HepG2 (cell line): Measurements from ENCODE around the gene TLK1. TPM values are rescaled to one million over a fixed set of nuclear protein-coding genes. Genes with fewer than 3 reads are reported as not detected.
A peak's percentile ranks its signal among the peaks of the same experiment; 100 is the strongest.

ENCODE experiments used
- HDAC1 ChIP-seq: sonication (generic); formaldehyde crosslinking; IDR thresholded peaks from 2 replicates; pipeline ENCODE4 v1.5.1; 2020; ENCODE audit warnings: mild to moderate bottlenecking, missing genetic modification reagents
- MAFG ChIP-seq: sonication (generic); formaldehyde crosslinking; IDR thresholded peaks from 2 replicates; pipeline ENCODE4 v1.5.1; 2020; ENCODE audit warnings: mild to moderate bottlenecking, missing genetic modification reagents
- MIER3 ChIP-seq: IDR thresholded peaks from 2 replicates; pipeline ENCODE4 v1.6.1; 2016; ENCODE audit warnings: missing compliant biosample characterization, borderline replicate concordance
- PAX8 ChIP-seq: sonication (generic); formaldehyde crosslinking; IDR thresholded peaks from 2 replicates; pipeline ENCODE4 v1.8.0; 2022; ENCODE audit warnings: mild to moderate bottlenecking, missing genetic modification reagents, borderline replicate concordance
- SIN3B ChIP-seq: fragments of 150-350 bp; IDR thresholded peaks from 2 replicates; pipeline ENCODE4 v1.6.1; 2014; ENCODE audit warnings: low read length
- SOX6 ChIP-seq, 2 experiments: fragments of 450-650 bp in 1 of 2; sonication (generic) in 1 of 2; formaldehyde crosslinking in 1 of 2; IDR thresholded peaks; 2 replicates each; pipeline versions ENCODE4 v1.4.0 to v1.6.1; 2017 to 2020; ENCODE audit warnings: antibody characterized with exemption in 1 of 2, mild to moderate bottlenecking in 1 of 2, missing genetic modification reagents in 1 of 2
- SSRP1 ChIP-seq: IDR thresholded peaks from 2 replicates; pipeline ENCODE4 v1.6.1; 2016; ENCODE audit warnings: control low read depth
- TARDBP ChIP-seq: sonication (generic); formaldehyde crosslinking; IDR thresholded peaks from 2 replicates; pipeline ENCODE4 v1.8.0; 2022; ENCODE audit warnings: mild to moderate bottlenecking, missing genetic modification reagents
- TBL1XR1 ChIP-seq: fragments of 150-350 bp; IDR thresholded peaks from 2 replicates; pipeline ENCODE4 v1.6.1; 2014; ENCODE audit warnings: borderline replicate concordance, low read length; ENCODE audit not compliant: partially characterized antibody
- XRCC5 ChIP-seq: fragments of 200-400 bp; formaldehyde crosslinking; optimal IDR thresholded peaks from 2 replicates; pipeline ENCODE3; 2017; ENCODE audit warnings: mild to moderate bottlenecking, low read length
- ZBTB21 ChIP-seq: sonication (generic); formaldehyde crosslinking; IDR thresholded peaks from 2 replicates; pipeline ENCODE4 v1.4.0; 2020; ENCODE audit warnings: missing genetic modification reagents
- ZNF230 ChIP-seq: sonication (generic); formaldehyde crosslinking; IDR thresholded peaks from 2 replicates; pipeline ENCODE4 v1.4.0; 2020; ENCODE audit warnings: mild to moderate bottlenecking, missing genetic modification reagents
- ZNF292 ChIP-seq: sonication (generic); formaldehyde crosslinking; IDR thresholded peaks from 2 replicates; pipeline ENCODE4 v1.8.1; 2022; ENCODE audit warnings: mild to moderate bottlenecking, low read depth, missing genetic modification reagents, borderline replicate concordance
- ZNF329 ChIP-seq: sonication (generic); formaldehyde crosslinking; IDR thresholded peaks from 2 replicates; pipeline ENCODE4 v1.9.0; 2021; ENCODE audit warnings: low read depth, mild to moderate bottlenecking, missing genetic modification reagents
- ZNF558 ChIP-seq: sonication (generic); formaldehyde crosslinking; IDR thresholded peaks from 2 replicates; pipeline ENCODE4 v1.9.0; 2022; ENCODE audit warnings: mild to moderate bottlenecking, missing genetic modification reagents, borderline replicate concordance
- ZNF816 ChIP-seq: sonication (generic); formaldehyde crosslinking; IDR thresholded peaks from 2 replicates; pipeline ENCODE4 v1.8.0; 2022; ENCODE audit warnings: missing genetic modification reagents, mild to moderate bottlenecking, borderline replicate concordance
- ZSCAN22 ChIP-seq: sonication (generic); formaldehyde crosslinking; IDR thresholded peaks from 2 replicates; pipeline ENCODE4 v1.4.0; 2020; ENCODE audit warnings: mild to moderate bottlenecking, missing genetic modification reagents
- polyA plus RNA-seq, 8 experiments: library from polyadenylated mRNA; depleted of rRNA in 3 of 8; stranded (reverse) in 7 of 8; unstranded in 1 of 8; fragments of >200 nt; fragmentation: Illumina TruSeq in 4 of 8; extraction: Trizol in 4 of 8; gene quantifications; 2 replicates each; pipeline versions ENCODE4 v1.2.1 to v1.2.3, GENCODE V29; 2011 to 2016; ENCODE audit warnings: low read depth in 4 of 8, missing spikeins in 1 of 8, mixed read lengths in 1 of 8; ENCODE audit not compliant: insufficient read depth in 1 of 8
- total RNA-seq, 5 experiments: library from RNA; depleted of rRNA; stranded (reverse); fragments of >200 nt; fragmentation: Illumina TruSeq; extraction: Trizol; gene quantifications; 2 replicates each; pipeline ENCODE4 v1.2.3, GENCODE V29; 2016; ENCODE audit warnings: low read depth in 1 of 5
- TF ChIP-seq, protein P1 (sequence below): sonication (generic); formaldehyde crosslinking; IDR thresholded peaks from 2 replicates; pipeline ENCODE4 v1.5.0; 2020; ENCODE audit warnings: mild to moderate bottlenecking, missing genetic modification reagents, moderate library complexity
- TF ChIP-seq, protein P2 (sequence below): fragments of 450-650 bp; IDR thresholded peaks from 2 replicates; pipeline ENCODE4 v1.6.1; 2016
- TF ChIP-seq, protein P3 (sequence below): sonication (generic); formaldehyde crosslinking; IDR thresholded peaks from 2 replicates; pipeline ENCODE4 v1.5.1; 2020; ENCODE audit warnings: mild to moderate bottlenecking, missing genetic modification reagents
- TF ChIP-seq, protein P4 (sequence below): sonication (generic); formaldehyde crosslinking; IDR thresholded peaks from 2 replicates; pipeline ENCODE4 v1.9.0; 2021; ENCODE audit warnings: missing genetic modification reagents, mild to moderate bottlenecking, borderline replicate concordance

The TLK1 gene
- total and polyA plus RNA-seq, 2 of the 13 experiments (the other 11 are each of a cell fraction or from before 2014, with no cell fraction given), result 16.8 to 28.7 TPM

DNA sequence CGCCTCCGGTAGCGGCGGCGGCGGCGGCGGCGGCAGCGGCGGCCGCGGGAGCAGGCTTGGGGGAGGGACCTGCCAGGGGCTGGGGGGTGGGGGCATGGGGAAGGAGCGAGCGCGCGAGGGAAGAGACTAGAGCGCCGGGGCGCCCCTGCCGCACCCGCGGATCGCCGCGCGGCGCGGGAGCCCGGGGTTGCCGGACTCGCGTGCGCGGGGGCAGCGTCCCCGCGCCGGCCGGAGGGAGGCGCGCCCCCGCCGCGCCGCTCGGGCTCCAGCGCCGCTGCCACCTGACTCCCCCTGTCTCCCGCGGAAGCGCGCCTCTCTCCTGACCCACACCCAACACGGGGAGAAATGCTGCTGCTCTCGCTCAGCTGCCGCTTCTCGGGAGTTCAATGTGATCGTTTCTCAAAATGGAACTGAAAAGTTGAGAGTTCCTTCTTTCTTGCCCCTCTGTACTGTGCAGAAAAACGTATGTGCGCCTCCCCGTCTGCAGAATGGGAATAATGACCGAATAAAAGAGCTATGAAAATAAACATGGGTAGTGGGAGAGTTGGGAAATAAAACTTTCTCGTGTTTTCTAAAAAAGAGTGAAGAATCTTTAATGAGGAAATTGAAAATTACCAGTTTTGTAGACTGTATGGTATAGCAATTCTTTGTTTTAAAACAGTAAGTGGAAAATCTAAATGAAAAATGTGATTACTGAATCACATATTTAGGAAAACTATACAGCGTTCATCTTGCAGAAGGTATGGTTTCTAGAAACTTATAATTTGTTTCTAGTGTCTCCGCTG is 455 bp upstream of the TLK1 start (continued):
- TF ChIP-seq, protein P1, sequence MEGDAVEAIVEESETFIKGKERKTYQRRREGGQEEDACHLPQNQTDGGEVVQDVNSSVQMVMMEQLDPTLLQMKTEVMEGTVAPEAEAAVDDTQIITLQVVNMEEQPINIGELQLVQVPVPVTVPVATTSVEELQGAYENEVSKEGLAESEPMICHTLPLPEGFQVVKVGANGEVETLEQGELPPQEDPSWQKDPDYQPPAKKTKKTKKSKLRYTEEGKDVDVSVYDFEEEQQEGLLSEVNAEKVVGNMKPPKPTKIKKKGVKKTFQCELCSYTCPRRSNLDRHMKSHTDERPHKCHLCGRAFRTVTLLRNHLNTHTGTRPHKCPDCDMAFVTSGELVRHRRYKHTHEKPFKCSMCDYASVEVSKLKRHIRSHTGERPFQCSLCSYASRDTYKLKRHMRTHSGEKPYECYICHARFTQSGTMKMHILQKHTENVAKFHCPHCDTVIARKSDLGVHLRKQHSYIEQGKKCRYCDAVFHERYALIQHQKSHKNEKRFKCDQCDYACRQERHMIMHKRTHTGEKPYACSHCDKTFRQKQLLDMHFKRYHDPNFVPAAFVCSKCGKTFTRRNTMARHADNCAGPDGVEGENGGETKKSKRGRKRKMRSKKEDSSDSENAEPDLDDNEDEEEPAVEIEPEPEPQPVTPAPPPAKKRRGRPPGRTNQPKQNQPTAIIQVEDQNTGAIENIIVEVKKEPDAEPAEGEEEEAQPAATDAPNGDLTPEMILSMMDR (CRISPR knock-in tag), result no peak
- TF ChIP-seq ZSCAN22 (CRISPR knock-in tag) (0 out of 2 replicates have a peak, but pooled peaks have one; percentile 17), ZNF230 (peak; percentile 50; the same call in 1 of the 2 replicates), SSRP1 (no peak), HDAC1 (CRISPR knock-in tag) (peak; percentile 53; the same call in 1 of the 2 replicates), PAX8 (CRISPR knock-in tag) (0 out of 2 replicates have a peak, but pooled peaks have one; percentile 29), MIER3 (CRISPR knock-in tag) (no peak), ZNF329 (CRISPR knock-in tag) (0 out of 2 replicates have a peak, but pooled peaks have one; percentile 7), MAFG (no peak), TARDBP (CRISPR knock-in tag) (0 out of 2 replicates have a peak, but pooled peaks have one; percentile 6), TBL1XR1 (no peak), ZNF816 (CRISPR knock-in tag) (0 out of 2 replicates have a peak, but pooled peaks have one; percentile 37), SOX6 (IDR thresholded peaks at IDR 0.05) (no peak), SOX6 (CRISPR knock-in tag; IDR thresholded peaks at IDR 0.05) (peak; percentile 43), ZNF558 (no peak), XRCC5 (peak; percentile 45), ZBTB21 (no peak), SIN3B (0 out of 2 replicates have a peak, but pooled peaks have one; percentile 34), ZNF292 (CRISPR knock-in tag) (peak; percentile 74; the same call in 1 of the 2 replicates)
- TF ChIP-seq, protein P2, sequence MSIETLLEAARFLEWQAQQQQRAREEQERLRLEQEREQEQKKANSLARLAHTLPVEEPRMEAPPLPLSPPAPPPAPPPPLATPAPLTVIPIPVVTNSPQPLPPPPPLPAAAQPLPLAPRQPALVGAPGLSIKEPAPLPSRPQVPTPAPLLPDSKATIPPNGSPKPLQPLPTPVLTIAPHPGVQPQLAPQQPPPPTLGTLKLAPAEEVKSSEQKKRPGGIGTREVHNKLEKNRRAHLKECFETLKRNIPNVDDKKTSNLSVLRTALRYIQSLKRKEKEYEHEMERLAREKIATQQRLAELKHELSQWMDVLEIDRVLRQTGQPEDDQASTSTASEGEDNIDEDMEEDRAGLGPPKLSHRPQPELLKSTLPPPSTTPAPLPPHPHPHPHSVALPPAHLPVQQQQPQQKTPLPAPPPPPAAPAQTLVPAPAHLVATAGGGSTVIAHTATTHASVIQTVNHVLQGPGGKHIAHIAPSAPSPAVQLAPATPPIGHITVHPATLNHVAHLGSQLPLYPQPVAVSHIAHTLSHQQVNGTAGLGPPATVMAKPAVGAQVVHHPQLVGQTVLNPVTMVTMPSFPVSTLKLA, result no peak
- TF ChIP-seq, protein P3, sequence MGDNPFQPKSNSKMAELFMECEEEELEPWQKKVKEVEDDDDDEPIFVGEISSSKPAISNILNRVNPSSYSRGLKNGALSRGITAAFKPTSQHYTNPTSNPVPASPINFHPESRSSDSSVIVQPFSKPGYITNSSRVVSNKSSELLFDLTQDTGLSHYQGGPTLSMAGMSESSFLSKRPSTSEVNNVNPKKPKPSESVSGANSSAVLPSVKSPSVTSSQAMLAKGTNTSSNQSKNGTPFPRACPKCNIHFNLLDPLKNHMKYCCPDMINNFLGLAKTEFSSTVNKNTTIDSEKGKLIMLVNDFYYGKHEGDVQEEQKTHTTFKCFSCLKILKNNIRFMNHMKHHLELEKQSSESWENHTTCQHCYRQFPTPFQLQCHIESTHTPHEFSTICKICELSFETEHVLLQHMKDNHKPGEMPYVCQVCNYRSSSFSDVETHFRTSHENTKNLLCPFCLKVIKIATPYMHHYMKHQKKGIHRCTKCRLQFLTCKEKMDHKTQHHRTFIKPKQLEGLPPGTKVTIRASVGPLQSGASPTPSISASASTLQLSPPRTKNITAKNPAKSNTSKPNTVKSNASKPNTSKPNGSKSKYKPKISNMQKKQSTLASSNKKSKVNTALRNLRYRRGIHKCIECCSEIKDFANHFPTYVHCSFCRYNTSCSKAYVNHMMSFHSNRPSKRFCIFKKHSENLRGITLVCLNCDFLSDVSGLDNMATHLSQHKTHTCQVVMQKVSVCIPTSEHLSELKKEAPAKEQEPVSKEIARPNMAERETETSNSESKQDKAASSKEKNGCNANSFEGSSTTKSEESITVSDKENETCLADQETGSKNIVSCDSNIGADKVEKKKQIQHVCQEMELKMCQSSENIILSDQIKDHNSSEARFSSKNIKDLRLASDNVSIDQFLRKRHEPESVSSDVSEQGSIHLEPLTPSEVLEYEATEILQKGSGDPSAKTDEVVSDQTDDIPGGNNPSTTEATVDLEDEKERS (CRISPR knock-in tag), result no peak
- TF ChIP-seq, protein P4, sequence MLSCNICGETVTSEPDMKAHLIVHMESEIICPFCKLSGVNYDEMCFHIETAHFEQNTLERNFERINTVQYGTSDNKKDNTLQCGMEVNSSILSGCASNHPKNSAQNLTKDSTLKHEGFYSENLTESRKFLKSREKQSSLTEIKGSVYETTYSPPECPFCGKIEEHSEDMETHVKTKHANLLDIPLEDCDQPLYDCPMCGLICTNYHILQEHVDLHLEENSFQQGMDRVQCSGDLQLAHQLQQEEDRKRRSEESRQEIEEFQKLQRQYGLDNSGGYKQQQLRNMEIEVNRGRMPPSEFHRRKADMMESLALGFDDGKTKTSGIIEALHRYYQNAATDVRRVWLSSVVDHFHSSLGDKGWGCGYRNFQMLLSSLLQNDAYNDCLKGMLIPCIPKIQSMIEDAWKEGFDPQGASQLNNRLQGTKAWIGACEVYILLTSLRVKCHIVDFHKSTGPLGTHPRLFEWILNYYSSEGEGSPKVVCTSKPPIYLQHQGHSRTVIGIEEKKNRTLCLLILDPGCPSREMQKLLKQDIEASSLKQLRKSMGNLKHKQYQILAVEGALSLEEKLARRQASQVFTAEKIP (CRISPR knock-in tag), result no peak
